Measurements from ENCODE around the gene STXBP2.

STXBP2 gene

GRCh38 chr19:7692417-7693088 is 55.6 kb downstream of the STXBP2 start:
- Histone ChIP-seq H3K4me1 (ENCODE audit: insufficient read depth, low read length) (no peaks in the 10 kb centered on the region), H4K20me1 (ENCODE audit: insufficient read depth, low read length) (no peaks in the 10 kb centered on the region), H3K9me3 (ENCODE audit: insufficient read depth, low read length, severe bottlenecking) (no peaks in the 10 kb centered on the region), H3K27me3 (ENCODE audit: insufficient read depth, low read length, poor library complexity) (no peaks in the 10 kb centered on the region), H3K27ac (ENCODE audit: low read length) (no peak overlapping the region), H3K9ac (ENCODE audit: low read depth, low read length) (no peak overlapping the region), H3K79me2 (ENCODE audit: insufficient read depth, low read length) (no peaks in the 10 kb centered on the region), H2AFZ (ENCODE audit: low read depth, low read length) (no peak overlapping the region), H3K4me3 (ENCODE audit: low read depth in 1 of 2, low read length in 2 of 2) (no peak overlapping the region), H3K36me3 (ENCODE audit: insufficient read depth, low read length) (no peaks in the 10 kb centered on the region), H3K4me2 (ENCODE audit: insufficient read depth, low read length) (no peak overlapping the region)
- DNase-seq (no peak), ATAC-seq (ENCODE audit: insufficient read depth, low read depth) (no peak)
- TF ChIP-seq EZH2 (IDR thresholded peaks at IDR 0.05; ENCODE audit: borderline replicate concordance, low read depth, low read length, severe bottlenecking) (no peak), CTCF (IDR thresholded peaks at IDR 0.05; ENCODE audit: borderline replicate concordance, extremely low read depth, low read length, poor library complexity, severe bottlenecking) (no peak)

- Histone ChIP-seq H3K4me1 (ENCODE audit: insufficient read depth, low read length) (no peaks in the 10 kb centered on the region), H3K27me3 (ENCODE audit: insufficient read depth, low read length, poor library complexity) (no peaks in the 10 kb centered on the region)
- TF ChIP-seq EZH2 (IDR thresholded peaks at IDR 0.05; ENCODE audit: borderline replicate concordance, low read depth, low read length, severe bottlenecking) (no peak), CTCF (IDR thresholded peaks at IDR 0.05; ENCODE audit: borderline replicate concordance, extremely low read depth, low read length, poor library complexity, severe bottlenecking) (no peak)
These were observed 57.6 kb downstream of the STXBP2 start for GRCh38 chr19:7694499-7694898.

More at GRCh38 chr19:7694499-7694898, 57.6 kb downstream of the STXBP2 start:
- no peak overlapping the region for H2AFZ ChIP-seq (ENCODE audit: low read depth, low read length)
- no peak overlapping the region for H3K27ac ChIP-seq (ENCODE audit: low read length)
- no peaks in the 10 kb centered on the region for H3K79me2 ChIP-seq (ENCODE audit: insufficient read depth, low read length)
- ATAC-seq (ENCODE audit: insufficient read depth, low read depth): no peak
- no peaks in the 10 kb centered on the region for H3K36me3 ChIP-seq (ENCODE audit: insufficient read depth, low read length)
- H3K4me3 ChIP-seq (ENCODE audit: low read depth in 1 of 2, low read length in 2 of 2): no peak overlapping the region
- H3K4me2 ChIP-seq (ENCODE audit: insufficient read depth, low read length): no peak overlapping the region
- no peak overlapping the region for H3K9ac ChIP-seq (ENCODE audit: low read depth, low read length)
- H3K9me3 ChIP-seq (ENCODE audit: insufficient read depth, low read length, severe bottlenecking): no peaks in the 10 kb centered on the region
- H4K20me1 ChIP-seq (ENCODE audit: insufficient read depth, low read length): no peaks in the 10 kb centered on the region
- DNase-seq: no peak

Measured in DND-41 (cell line).